IMR-90 (cell line): Measurements from ENCODE around the gene DEFB118. TPM values are rescaled to one million over a fixed set of nuclear protein-coding genes. Genes with fewer than 3 reads are reported as not detected.

Source experiments
- ATAC-seq: fragments of 200-7000 bp; cut with Tn5 transposase; 2 replicates; pipeline ENCODE4 v1.9.1; 2020; ENCODE audit warnings: low read depth, mild to moderate bottlenecking, moderate library complexity
- BruUV-seq: library from RNA; stranded (reverse); fragments of 400-500 nt; replicated peaks from 2 replicates; lab custom pipeline; 2021; lab: Mats Ljungman, UMichigan
- CTCF ChIA-PET: fragments of 300-600 bp; formaldehyde crosslinking; extraction: SDS; loops from one replicate; lab custom pipeline; 2021; ENCODE audit warnings: antibody characterized with exemption; lab: Yijun Ruan, JAX
- POLR2A ChIA-PET: fragments of 300-600 bp; sonication (Branson Sonifier 250); formaldehyde crosslinking; loops from one replicate; lab custom pipeline; 2022; ENCODE audit warnings: antibody characterized with exemption; ENCODE audit not compliant: unreplicated experiment; lab: Charles Lee
- DNase-seq: peaks from one replicate; pipeline ENCODE4 v3.0.0; 2013
- H2AFZ ChIP-seq: replicated peaks from 2 replicates; pipeline ENCODE3; 2013; ENCODE audit warnings: low read length, mild to moderate bottlenecking; ENCODE audit not compliant: poor library complexity
- H2AK5ac ChIP-seq: 2 replicates; pipeline ENCODE4 v1.6.1; 2013; ENCODE audit warnings: low read depth, low read length, inconsistent platforms
- H2AK9ac ChIP-seq: replicated peaks from 2 replicates; pipeline ENCODE3; 2013; ENCODE audit warnings: mild to moderate bottlenecking, low read depth, low read length, moderate library complexity; ENCODE audit not compliant: poor library complexity
- H2BK120ac ChIP-seq: 2 replicates; pipeline ENCODE4 v1.6.1; 2013; ENCODE audit warnings: low read depth, low read length, inconsistent platforms
- H2BK15ac ChIP-seq: 3 replicates; pipeline ENCODE4 v1.6.1; 2013; ENCODE audit warnings: low read depth, low read length, inconsistent platforms
- H2BK20ac ChIP-seq: 2 replicates; pipeline ENCODE4 v1.6.1; 2013; ENCODE audit warnings: low read depth, mild to moderate bottlenecking, inconsistent platforms, low read length, moderate library complexity
- H2BK5ac ChIP-seq: 2 replicates; pipeline ENCODE4 v1.6.1; 2013; ENCODE audit warnings: mild to moderate bottlenecking, low read depth, low read length, inconsistent platforms; ENCODE audit not compliant: poor library complexity, severe bottlenecking
- H3K14ac ChIP-seq: replicated peaks from 2 replicates; pipeline ENCODE4 v1.6.1; 2013; ENCODE audit warnings: low read depth, low read length, inconsistent platforms
- H3K18ac ChIP-seq: 2 replicates; pipeline ENCODE4 v1.6.1; 2013; ENCODE audit warnings: low read depth, low read length, control low read depth
- H3K23ac ChIP-seq: 2 replicates; pipeline ENCODE4 v1.6.1; 2013; ENCODE audit warnings: low read depth, low read length, inconsistent platforms
- H3K27ac ChIP-seq: 2 replicates; pipeline ENCODE4 v1.5.1; 2013; ENCODE audit warnings: mild to moderate bottlenecking, control low read depth, low read length; ENCODE audit not compliant: insufficient read depth
- H3K27me3 ChIP-seq: 2 replicates; pipeline ENCODE4 v1.6.1; 2013; ENCODE audit warnings: low read length; ENCODE audit not compliant: control insufficient read depth, insufficient read depth
- H3K36me3 ChIP-seq: 2 replicates; pipeline ENCODE4 v1.6.1; 2013; ENCODE audit warnings: low read length, mixed read lengths; ENCODE audit not compliant: control insufficient read depth, insufficient read depth
- H3K4ac ChIP-seq: 2 replicates; pipeline ENCODE4 v1.6.1; 2013; ENCODE audit warnings: low read depth, low read length, inconsistent platforms
- H3K4me1 ChIP-seq: 2 replicates; pipeline ENCODE4 v1.6.1; 2013; ENCODE audit warnings: low read length, mixed read lengths; ENCODE audit not compliant: control insufficient read depth, insufficient read depth
- H3K4me2 ChIP-seq: 2 replicates; pipeline ENCODE4 v1.6.1; 2013; ENCODE audit warnings: low read depth, mild to moderate bottlenecking, control low read depth, low read length, moderate library complexity
- H3K4me3 ChIP-seq: 2 replicates; pipeline ENCODE4 v1.5.1; 2013; ENCODE audit warnings: low read depth, mild to moderate bottlenecking, control low read depth, low read length, moderate library complexity; ENCODE audit not compliant: insufficient read depth
- H3K56ac ChIP-seq: 2 replicates; pipeline ENCODE4 v1.6.1; 2013; ENCODE audit warnings: low read length, inconsistent platforms; ENCODE audit not compliant: insufficient read depth; ENCODE audit errors: extremely low read depth
- H3K79me1 ChIP-seq, 2 experiments: 2 replicates each; pipeline ENCODE4 v1.6.1; 2013; ENCODE audit warnings: low read length in 2 of 2, inconsistent platforms in 1 of 2, low read depth in 1 of 2
- H3K9ac ChIP-seq: 2 replicates; pipeline ENCODE4 v1.6.1; 2013; ENCODE audit warnings: low read depth, low read length, control low read depth
- H3K9me1 ChIP-seq: 2 replicates; pipeline ENCODE4 v1.6.1; 2013; ENCODE audit warnings: low read length, inconsistent platforms; ENCODE audit not compliant: insufficient read depth
- H3K9me3 ChIP-seq: 2 replicates; pipeline ENCODE4 v1.6.1; 2013; ENCODE audit warnings: low read length; ENCODE audit not compliant: control insufficient read depth, insufficient read depth
- H4K20me1 ChIP-seq: 2 replicates; pipeline ENCODE4 v1.6.1; 2013; ENCODE audit warnings: low read length, inconsistent platforms; ENCODE audit not compliant: insufficient read depth
- H4K5ac ChIP-seq: 2 replicates; pipeline ENCODE4 v1.6.1; 2013; ENCODE audit warnings: mild to moderate bottlenecking, low read depth, low read length, control low read depth
- H4K8ac ChIP-seq, 2 experiments: 2 replicates each; pipeline ENCODE4 v1.6.1; 2013; ENCODE audit warnings: low read depth in 2 of 2, low read length in 2 of 2, control low read depth in 1 of 2, inconsistent platforms in 1 of 2
- H4K91ac ChIP-seq: 2 replicates; pipeline ENCODE4 v1.6.1; 2013; ENCODE audit warnings: low read depth, low read length, inconsistent platforms; ENCODE audit not compliant: insufficient read depth
- CEBPB ChIP-seq: IDR thresholded peaks from 2 replicates; pipeline ENCODE4 v1.6.1; 2012; ENCODE audit warnings: low read depth, low read length, improper control_type of control experiment
- CHD1 ChIP-seq: IDR thresholded peaks from 2 replicates; pipeline ENCODE4 v1.6.1; 2012; ENCODE audit warnings: low read depth, low read length, improper control_type of control experiment
- CTCF ChIP-seq: conservative IDR thresholded peaks from 2 replicates; pipeline ENCODE4 v1.5.1; 2012; ENCODE audit warnings: mild to moderate bottlenecking, low read depth, low read length, improper control_type of control experiment
- ELK1 ChIP-seq: fragments of 150-350 bp; IDR thresholded peaks from 2 replicates; pipeline ENCODE4 v1.6.1; 2016; ENCODE audit warnings: low read depth, mild to moderate bottlenecking, low read length, moderate library complexity, borderline replicate concordance
- FOS ChIP-seq: fragments of 150-350 bp; IDR thresholded peaks from 2 replicates; pipeline ENCODE4 v1.6.1; 2016; ENCODE audit warnings: low read depth, low read length
- MAFK ChIP-seq: IDR thresholded peaks from 2 replicates; pipeline ENCODE4 v1.6.1; 2012; ENCODE audit warnings: low read depth, low read length, improper control_type of control experiment
- MXI1 ChIP-seq: IDR thresholded peaks from 2 replicates; pipeline ENCODE4 v1.6.1; 2012; ENCODE audit warnings: low read depth, mild to moderate bottlenecking, low read length, moderate library complexity, borderline replicate concordance
- NFE2L2 ChIP-seq: fragments of 150-350 bp; IDR thresholded peaks from 2 replicates; pipeline ENCODE4 v1.6.1; 2016; ENCODE audit warnings: low read depth, mild to moderate bottlenecking, low read length
- POLR2A ChIP-seq: IDR thresholded peaks from 2 replicates; pipeline ENCODE4 v1.6.1; 2012; ENCODE audit warnings: mild to moderate bottlenecking, low read depth, low read length
- RAD21 ChIP-seq: IDR thresholded peaks from 2 replicates; pipeline ENCODE4 v1.6.1; 2012; ENCODE audit warnings: low read length, improper control_type of control experiment
- RCOR1 ChIP-seq: IDR thresholded peaks from 2 replicates; pipeline ENCODE4 v1.6.1; 2012; ENCODE audit warnings: mild to moderate bottlenecking, low read length, improper control_type of control experiment; ENCODE audit not compliant: insufficient replicate concordance
- RFX5 ChIP-seq: IDR thresholded peaks from 2 replicates; pipeline ENCODE4 v1.8.0; 2012; ENCODE audit warnings: low read depth, mild to moderate bottlenecking, low read length, moderate library complexity
- SMC3 ChIP-seq: fragments of 150-350 bp; IDR thresholded peaks from 2 replicates; pipeline ENCODE4 v1.6.1; 2016; ENCODE audit warnings: low read depth, mild to moderate bottlenecking, antibody characterized with exemption, low read length, moderate library complexity
- USF2 ChIP-seq: fragments of 150-350 bp; IDR thresholded peaks from 2 replicates; pipeline ENCODE4 v1.6.1; 2017; ENCODE audit warnings: mild to moderate bottlenecking, antibody characterized with exemption, low read length, low read depth
- WGBS, 2 experiments: methylation state at CpG; one replicate each; pipeline versions ENCODE4 v1.1.5 to v1.1.7; 2013; ENCODE audit warnings: missing lambda C conversion rate in 2 of 2; ENCODE audit not compliant: insufficient read length in 1 of 2; ENCODE audit errors: extremely low coverage in 2 of 2; 5-methylcytosine and 5-hydroxymethylcytosine counted together
- dilution Hi-C: fragments of 300-500 bp; cut with HindIII; formaldehyde crosslinking; loops from one replicate; pipeline ENCODE4 v1.14.3; 2018; ENCODE audit warnings: low sequenced_read_pairs; ENCODE audit not compliant: unreplicated experiment
- in situ Hi-C: fragments of 300-500 bp; cut with MboI; formaldehyde crosslinking; loops from 3 replicates; pipeline ENCODE4 v1.14.3; 2019; ENCODE audit warnings: low sequenced_read_pairs, inconsistent platforms, mixed read lengths
- intact Hi-C: fragments of 100-400 bp; cut with micrococcal nuclease; formaldehyde crosslinking; loops from 2 replicates; pipeline ENCODE4 v1.10.0; 2022
- polyA plus RNA-seq, 3 experiments: library from polyadenylated mRNA; depleted of rRNA; stranded (reverse); fragments of >200 nt; gene quantifications; 2 replicates each; pipeline ENCODE4 v1.2.3, GENCODE V29; 2012; ENCODE audit warnings: low replicate concordance in 1 of 3
- total RNA-seq: library from RNA; depleted of rRNA; stranded (reverse); fragments of >200 nt; gene quantifications from 2 replicates; pipeline ENCODE4 v1.2.3, GENCODE V29; 2012

Gene DEFB118
- total and polyA plus RNA-seq, 2 of the 4 experiments (the other 2 are of a cell fraction): not detected

GRCh38 chr20:31363295-31363694 lies 5.1 kb upstream of the DEFB118 start:
- Histone ChIP-seq H3K27me3 (no peaks in the 10 kb centered on the region), H2BK15ac (no peak overlapping the region), H3K23ac (no peak overlapping the region), H3K27ac (no peak overlapping the region), H2AK5ac (no peak overlapping the region), H3K14ac (no peak overlapping the region), H3K9me3 (peaks cover 3% of the 10 kb centered on the region; the same call in 1 of the 2 replicates), H2AK9ac (no peak overlapping the region), H3K4me3 (no peak overlapping the region), H4K20me1 (no peaks in the 10 kb centered on the region), H2BK5ac (no peak overlapping the region), H3K4me1 (no peaks in the 10 kb centered on the region), H3K4ac (no peak overlapping the region), H2AFZ (no peak overlapping the region), H2BK120ac (no peak overlapping the region), H3K9me1 (no peaks in the 10 kb centered on the region), H4K8ac (no peak overlapping the region), H2BK20ac (no peak overlapping the region), H3K56ac (no peak overlapping the region), H3K9ac (no peak overlapping the region), H3K4me2 (no peak overlapping the region), H4K5ac (no peak overlapping the region), H3K79me1 (no peaks in the 10 kb centered on the region), H4K91ac (no peak overlapping the region), H3K18ac (no peak overlapping the region), H3K36me3 (no peaks in the 10 kb centered on the region)
- ChIA-PET POLR2A (no interaction called here), CTCF (no interaction called here)
- BruUV-seq: no TSS peak
- WGBS, 2 experiments: no CpG with 5 or more reads among the region's 4 CpGs
- ATAC-seq (no peak), DNase-seq (no peak)
- dilution Hi-C loops (no loop called here), intact Hi-C loops (no loop called here), in situ Hi-C loops (no loop called here)
- TF ChIP-seq CHD1: no peak
- TF ChIP-seq RAD21: no peak
- TF ChIP-seq RCOR1: no peak
- no peak for TF ChIP-seq RFX5
- no peak for TF ChIP-seq CEBPB
- TF ChIP-seq FOS: no peak
- TF ChIP-seq SMC3: no peak
- no peak for TF ChIP-seq USF2
- no peak for TF ChIP-seq POLR2A
- TF ChIP-seq NFE2L2: no peak
- TF ChIP-seq MXI1: no peak
- TF ChIP-seq MAFK: no peak
- TF ChIP-seq CTCF: no peak
- no peak for TF ChIP-seq ELK1
